Parathyroid adenoma (tissue), 2 donors: Measurements from ENCODE around the gene EVA1C.
"Not testable (repeated sequence)": the region's sequence is repeated elsewhere in the genome, so short reads cannot be mapped to it uniquely, and the experiment has no call there.

ENCODE experiments used
- H2AFZ ChIP-seq: fragments of 300-600 bp; sonication (generic); one replicate; pipeline ENCODE4 v1.7.0; 2017; ENCODE audit warnings: antibody characterized with exemption, mild to moderate bottlenecking
- H3K27ac ChIP-seq: fragments of 300-600 bp; sonication (generic); one replicate; pipeline ENCODE4 v1.7.0; 2017
- H3K27me3 ChIP-seq: fragments of 300-600 bp; sonication (generic); one replicate; pipeline ENCODE4 v1.7.0; 2017; ENCODE audit warnings: low read length; ENCODE audit not compliant: control insufficient read depth, insufficient read depth
- H3K36me3 ChIP-seq: fragments of 300-600 bp; sonication (generic); one replicate; pipeline ENCODE4 v1.7.0; 2017; ENCODE audit warnings: low read length; ENCODE audit not compliant: control insufficient read depth, insufficient read depth
- H3K4me1 ChIP-seq: fragments of 300-600 bp; sonication (generic); one replicate; pipeline ENCODE4 v1.7.0; 2017; ENCODE audit warnings: control low read depth
- H3K4me2 ChIP-seq: fragments of 300-600 bp; sonication (generic); one replicate; pipeline ENCODE4 v1.7.0; 2017; ENCODE audit warnings: low read length
- H3K4me3 ChIP-seq: fragments of 300-600 bp; sonication (generic); one replicate; pipeline ENCODE4 v1.7.0; 2017; ENCODE audit warnings: low read depth, low read length
- H3K79me2 ChIP-seq: fragments of 300-600 bp; sonication (generic); one replicate; pipeline ENCODE4 v1.7.0; 2017; ENCODE audit warnings: control low read depth
- H3K9ac ChIP-seq: fragments of 300-600 bp; sonication (generic); one replicate; pipeline ENCODE4 v1.7.0; 2017; ENCODE audit warnings: mild to moderate bottlenecking
- H3K9me3 ChIP-seq: fragments of 300-600 bp; sonication (generic); one replicate; pipeline ENCODE4 v1.7.0; 2017; ENCODE audit warnings: low read length; ENCODE audit not compliant: control insufficient read depth
- CTCF ChIP-seq: fragments of 300-600 bp; sonication (generic); IDR thresholded peaks from one replicate; pipeline ENCODE4 v1.7.0; 2017; ENCODE audit warnings: antibody characterized with exemption, mild to moderate bottlenecking
- donor health status: primary hyperparathyroidism.

EVA1C gene

GRCh38 chr21:32537569-32537881 lies 125.0 kb downstream of the EVA1C start:
- Histone ChIP-seq H3K4me1 (no peaks in the 10 kb centered on the region), H3K4me2 (no peak overlapping the region)

GRCh38 chr21:32538147-32538792 lies 125.8 kb downstream of the EVA1C start:
- no peak for TF ChIP-seq CTCF
- Histone ChIP-seq H3K9me3 (no peaks in the 10 kb centered on the region), H3K27ac (no peak overlapping the region), H3K4me1 (no peaks in the 10 kb centered on the region), H2AFZ (no peak overlapping the region), H3K9ac (no peak overlapping the region), H3K4me3 (no peak overlapping the region), H3K36me3 (no peaks in the 10 kb centered on the region), H3K79me2 (no peaks in the 10 kb centered on the region), H3K4me2 (no peak overlapping the region), H3K27me3 (no peaks in the 10 kb centered on the region)

More at GRCh38 chr21:32537569-32537881, 125.0 kb downstream of the EVA1C start:
- H3K9ac ChIP-seq = no peak overlapping the region
- no peaks in the 10 kb centered on the region for H3K79me2 ChIP-seq
- H3K27me3 ChIP-seq = no peaks in the 10 kb centered on the region
- H2AFZ ChIP-seq = no peak overlapping the region
- no peak overlapping the region for H3K27ac ChIP-seq
- H3K9me3 ChIP-seq = no peaks in the 10 kb centered on the region
- no peak for TF ChIP-seq CTCF
- no peak overlapping the region for H3K4me3 ChIP-seq
- H3K36me3 ChIP-seq = no peaks in the 10 kb centered on the region

- no peaks in the 10 kb centered on the region for H3K27me3 ChIP-seq
- no peaks in the 10 kb centered on the region for H3K4me1 ChIP-seq
- H3K9me3 ChIP-seq = no peaks in the 10 kb centered on the region
- no peak overlapping the region for H3K9ac ChIP-seq
- no peak overlapping the region for H3K27ac ChIP-seq
- no peak overlapping the region for H2AFZ ChIP-seq
- no peaks in the 10 kb centered on the region for H3K79me2 ChIP-seq
- no peak overlapping the region for H3K4me2 ChIP-seq
- no peaks in the 10 kb centered on the region for H3K36me3 ChIP-seq
- H3K4me3 ChIP-seq = no peak overlapping the region
- TF ChIP-seq CTCF = no peak
Observed at GRCh38 chr21:32539378-32539777, 126.9 kb downstream of the EVA1C start.

GRCh38 chr21:32543056-32543455 lies 130.6 kb downstream of the EVA1C start:
- not testable (repeated sequence) for H3K4me2 ChIP-seq, H3K36me3 ChIP-seq, H3K27ac ChIP-seq, H3K9me3 ChIP-seq, H3K27me3 ChIP-seq, H3K9ac ChIP-seq, H3K79me2 ChIP-seq, H3K4me3 ChIP-seq, H2AFZ ChIP-seq, H3K4me1 ChIP-seq

- H3K79me2 ChIP-seq = no peaks in the 10 kb centered on the region
- H3K4me3 ChIP-seq = no peak overlapping the region
- no peak overlapping the region for H3K9ac ChIP-seq
- H3K4me2 ChIP-seq = no peak overlapping the region
- TF ChIP-seq CTCF = no peak
- H3K27ac ChIP-seq = no peak overlapping the region
- H3K4me1 ChIP-seq = no peaks in the 10 kb centered on the region
- no peaks in the 10 kb centered on the region for H3K9me3 ChIP-seq
- no peaks in the 10 kb centered on the region for H3K36me3 ChIP-seq
- no peaks in the 10 kb centered on the region for H3K27me3 ChIP-seq
- no peak overlapping the region for H2AFZ ChIP-seq
Observed at GRCh38 chr21:32543975-32544374, 131.5 kb downstream of the EVA1C start.
